Suppressor macrophage (primary cell): ENCODE measurements around the gene TIMP3.

Experiments
- DNase-seq, 4 experiments: peaks; one replicate each; pipeline ENCODE4 v3.0.0-alpha.2; 2020 to 2022

TIMP3 gene

DNA sequence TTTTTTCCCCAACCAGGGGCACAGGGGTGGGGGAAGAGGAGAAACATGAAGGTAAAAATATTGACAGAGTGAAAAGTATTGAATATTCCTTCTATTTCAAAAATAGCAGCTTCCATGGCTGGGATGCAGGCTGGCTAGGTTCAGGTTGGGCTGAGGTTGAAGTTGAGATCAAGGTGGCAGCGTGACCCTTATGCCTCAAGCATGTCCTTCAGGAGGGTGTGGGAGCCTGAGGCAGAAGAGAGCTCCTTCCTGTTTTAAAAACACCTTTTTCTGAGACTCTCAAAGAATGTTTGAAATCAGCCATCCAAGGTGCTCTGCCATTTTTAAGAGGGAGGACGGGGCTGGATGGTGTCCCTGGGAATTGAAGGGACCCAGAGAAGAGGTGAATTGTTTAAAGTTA is 29.5 kb downstream of the TIMP3 start:
- no peak for DNase-seq

DNA sequence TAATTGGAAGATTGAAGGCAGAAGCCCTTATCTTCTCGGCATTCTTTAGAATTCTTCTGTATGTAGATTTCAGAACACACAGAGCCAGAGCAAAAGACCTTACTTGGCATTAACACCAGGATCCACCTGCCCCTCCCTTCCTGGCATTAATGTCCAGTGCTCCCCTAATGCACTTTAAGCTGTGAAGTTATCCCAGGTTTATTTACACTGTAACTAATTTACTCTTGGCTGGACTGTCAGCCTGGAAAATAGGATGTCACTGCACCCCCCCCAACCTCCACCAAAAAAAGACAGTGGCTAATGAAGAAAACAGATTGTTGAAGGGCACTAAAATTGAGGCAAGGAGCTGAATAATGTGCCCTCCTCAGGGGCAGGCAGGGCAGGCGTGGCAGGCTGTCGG is 30.1 kb downstream of the TIMP3 start:
- no peak for DNase-seq

DNA sequence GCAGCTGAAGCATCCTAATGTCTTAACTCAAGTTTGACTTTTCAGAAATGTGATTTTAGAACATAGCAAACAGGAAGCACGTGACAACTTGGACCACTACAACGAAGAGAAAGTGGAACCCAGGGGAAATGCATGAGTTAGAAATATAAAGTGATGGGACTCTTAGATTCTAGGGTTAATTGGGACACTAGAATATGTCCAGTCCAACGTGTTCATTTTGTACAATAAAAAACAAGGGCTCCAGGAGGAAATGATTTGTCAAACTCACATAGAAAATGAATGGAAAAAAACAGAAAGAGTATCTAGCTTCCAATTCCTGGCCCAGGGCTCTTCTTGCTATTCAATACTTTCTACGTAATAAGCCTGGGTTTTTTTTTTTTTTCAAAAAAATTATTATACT is 30.7 kb downstream of the TIMP3 start:
- no peak for DNase-seq

DNA sequence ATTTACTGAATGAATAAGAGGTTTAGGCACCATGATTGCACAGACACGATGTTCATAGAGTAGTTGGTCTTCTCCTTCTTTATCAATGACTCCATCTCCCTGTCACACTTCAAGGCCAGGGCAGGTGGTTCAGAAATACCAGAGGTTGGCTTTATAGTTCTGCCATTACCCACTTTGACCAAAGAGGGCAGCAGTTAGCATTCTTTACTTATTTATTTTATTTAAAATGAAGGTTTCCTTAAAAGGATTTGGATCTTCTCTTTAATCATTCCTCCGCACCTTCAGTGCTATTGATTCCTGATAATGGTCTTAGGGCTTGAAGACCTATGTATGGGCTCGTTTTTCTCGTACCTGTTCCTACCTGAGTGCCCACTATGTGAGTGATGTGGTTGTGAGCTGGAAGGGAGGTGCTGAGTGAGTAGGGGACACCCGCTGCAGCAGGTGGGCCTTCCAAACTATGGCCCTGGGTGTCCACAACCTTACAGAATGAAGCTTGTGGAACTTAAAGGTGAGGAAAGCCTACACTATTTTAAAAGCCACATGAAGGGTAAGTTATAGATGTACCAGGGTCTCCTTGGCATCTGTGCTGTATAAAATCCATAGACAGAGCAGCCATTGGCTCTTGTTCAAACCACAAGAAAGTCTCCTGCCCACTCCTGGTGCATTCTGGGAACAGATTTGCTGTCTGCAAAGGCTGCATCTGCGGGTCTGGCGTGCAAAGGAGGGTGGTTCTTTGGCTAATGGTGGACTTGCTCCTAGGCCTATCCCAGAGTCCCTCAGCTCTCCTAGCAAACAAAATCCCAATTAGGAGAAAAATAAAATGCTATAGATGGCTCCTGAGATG is 35.0 kb downstream of the TIMP3 start:
- DNase-seq, result peak in 2 of 4 experiments; percentile 23 to 41

DNA sequence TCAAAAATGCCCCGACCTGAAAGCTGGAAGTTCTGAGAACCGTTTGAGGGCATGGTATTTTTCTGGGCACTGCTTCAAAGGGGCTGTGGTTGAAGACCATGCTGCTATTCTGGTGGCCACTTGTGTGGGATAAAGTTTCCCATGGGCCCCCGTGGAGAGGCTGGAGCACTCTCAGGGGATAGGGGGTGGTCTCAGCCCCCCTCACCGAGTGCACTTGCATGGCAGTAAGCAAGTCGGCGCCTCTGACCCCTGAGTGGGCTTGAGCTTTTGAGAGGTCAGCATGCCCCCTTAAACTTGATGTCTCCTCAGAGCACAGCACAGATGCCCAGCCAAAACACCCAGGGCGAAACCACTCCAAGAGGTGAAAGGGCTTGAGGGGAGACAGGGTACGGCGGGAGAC is 35.6 kb downstream of the TIMP3 start:
- no peak for DNase-seq

DNA sequence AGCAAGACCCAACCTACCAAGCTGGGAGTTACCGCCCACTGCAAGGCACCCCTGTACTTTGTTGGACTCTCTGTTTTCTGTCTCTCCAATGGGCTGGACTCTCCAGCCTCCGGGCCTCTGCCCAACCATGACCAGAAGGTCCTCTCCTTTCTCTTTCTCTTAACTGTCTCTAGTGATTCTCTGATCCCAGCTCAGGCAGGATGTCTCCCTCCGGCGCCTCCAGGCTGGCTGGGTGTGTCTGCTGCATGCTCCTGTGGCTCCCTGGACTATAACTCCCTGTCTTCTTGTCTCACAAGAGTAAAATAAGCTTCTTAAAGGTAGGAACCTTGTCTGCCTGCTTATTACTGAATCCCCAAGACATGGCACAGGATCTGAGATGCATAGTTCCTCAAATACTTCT is 36.3 kb downstream of the TIMP3 start:
- DNase-seq, result no peak

DNA sequence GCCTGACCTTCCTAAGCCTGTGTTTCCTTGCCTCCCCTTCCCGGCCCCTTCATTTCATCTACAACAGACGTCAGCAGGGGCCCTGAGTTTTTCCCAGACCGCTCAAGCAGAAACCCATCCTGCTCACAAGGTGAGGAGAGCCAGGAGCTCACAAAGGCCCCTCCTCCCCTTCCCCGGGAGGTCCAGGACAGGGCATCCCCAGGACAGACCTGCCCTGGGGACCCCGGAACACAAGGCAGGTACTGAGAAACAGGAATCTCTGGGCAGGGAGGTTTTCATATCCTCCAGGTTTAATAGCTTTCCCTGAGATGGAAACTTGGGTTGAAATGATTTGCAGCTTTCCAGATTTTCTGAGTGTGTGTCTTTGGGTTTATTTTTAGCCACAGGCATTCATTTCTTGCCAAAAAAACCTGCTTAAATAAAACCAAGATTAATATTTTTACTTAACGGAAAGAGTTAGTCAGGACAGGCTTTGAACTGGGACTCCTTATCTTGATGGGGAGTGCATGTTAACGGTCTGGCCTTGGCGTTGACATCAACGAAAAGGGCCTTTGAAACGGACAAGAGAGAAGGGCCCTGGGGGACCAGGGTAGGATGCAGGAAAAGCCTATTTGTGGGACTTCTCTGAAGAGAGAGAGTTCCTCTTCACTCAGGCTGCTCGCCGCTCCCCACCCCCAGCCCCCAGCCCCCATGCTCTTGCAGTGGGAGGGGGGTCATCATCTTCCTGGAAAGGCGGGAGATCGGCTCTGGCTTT is 38.5 kb downstream of the TIMP3 start:
- no peak for DNase-seq

DNA sequence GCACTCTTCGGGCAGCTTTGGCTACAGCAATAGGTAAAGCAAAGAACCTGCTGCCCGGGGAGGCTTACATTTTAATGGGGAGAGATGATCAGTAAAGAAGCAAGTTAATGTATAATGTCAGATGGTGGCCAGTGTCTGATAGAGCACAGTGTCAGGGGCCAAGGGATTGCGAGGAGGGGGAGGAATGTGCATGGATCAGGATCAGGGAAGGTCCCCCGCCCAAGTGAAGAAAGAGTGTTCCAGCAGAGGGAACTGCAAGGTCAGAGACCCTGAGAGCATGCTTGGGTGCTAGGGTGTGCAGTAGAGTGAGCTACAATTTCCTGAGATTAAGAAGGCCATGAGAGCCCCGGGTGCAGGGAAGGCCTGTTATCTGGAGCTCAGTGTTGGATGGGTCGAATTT is 39.7 kb downstream of the TIMP3 start:
- no peak for DNase-seq

DNA sequence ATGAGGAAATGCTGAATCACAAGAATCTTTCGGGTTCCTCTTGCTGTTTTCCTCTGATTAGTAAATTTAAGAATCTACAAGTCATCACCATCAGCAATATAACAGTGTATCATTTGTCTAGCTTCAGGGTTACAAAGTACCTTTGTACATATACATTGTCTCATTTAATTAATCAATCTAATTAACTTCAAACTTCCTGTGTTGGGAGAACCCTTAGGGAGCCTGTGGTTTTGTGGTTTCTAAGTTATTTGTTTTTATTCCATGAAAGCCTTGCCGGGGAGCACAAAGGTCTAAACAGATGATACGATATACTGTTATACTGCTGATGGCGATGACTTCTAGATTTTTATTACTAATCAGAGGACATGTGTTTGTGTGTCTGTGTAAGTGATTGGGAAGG is 41.0 kb downstream of the TIMP3 start:
- DNase-seq, result no peak

DNA sequence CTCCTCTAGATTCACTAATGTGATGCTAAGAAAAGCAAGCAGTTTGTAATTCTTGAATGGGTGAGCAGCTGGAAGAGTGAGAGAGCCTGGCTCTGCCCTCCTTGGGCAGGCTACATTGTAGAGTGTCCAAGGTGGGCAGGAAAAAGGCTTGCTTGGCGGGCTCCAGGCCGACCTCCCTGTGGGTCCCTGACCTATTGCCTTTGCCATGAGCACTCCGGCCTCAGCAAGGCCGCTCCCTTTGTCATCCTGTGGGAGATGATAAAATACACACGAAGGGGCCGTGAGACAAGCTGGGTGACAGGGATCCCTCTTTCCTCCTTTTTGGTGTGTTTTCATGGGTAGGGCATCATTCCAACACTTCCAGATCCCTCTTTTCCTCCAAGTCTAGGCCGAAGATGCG is 41.8 kb downstream of the TIMP3 start:
- DNase-seq, result no peak

DNA sequence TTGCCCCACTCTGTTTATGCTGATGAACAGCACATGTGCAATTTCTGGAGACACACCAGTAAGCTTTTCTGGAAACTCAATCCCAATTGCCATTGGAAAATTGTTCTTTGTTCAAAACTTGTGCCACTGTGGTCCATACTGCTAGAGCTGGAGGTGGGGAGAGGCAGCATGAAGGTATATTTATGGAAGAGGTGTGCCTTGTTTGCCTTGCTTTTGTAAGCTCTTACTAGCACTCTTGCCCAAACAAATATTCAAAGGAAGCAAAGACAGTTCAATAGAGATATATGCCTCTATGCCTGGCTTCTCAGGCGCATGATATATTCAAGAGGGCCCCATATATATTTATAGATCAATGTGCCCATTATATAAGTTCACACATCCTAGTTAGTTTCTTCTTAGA is 42.7 kb downstream of the TIMP3 start:
- no peak for DNase-seq

DNA sequence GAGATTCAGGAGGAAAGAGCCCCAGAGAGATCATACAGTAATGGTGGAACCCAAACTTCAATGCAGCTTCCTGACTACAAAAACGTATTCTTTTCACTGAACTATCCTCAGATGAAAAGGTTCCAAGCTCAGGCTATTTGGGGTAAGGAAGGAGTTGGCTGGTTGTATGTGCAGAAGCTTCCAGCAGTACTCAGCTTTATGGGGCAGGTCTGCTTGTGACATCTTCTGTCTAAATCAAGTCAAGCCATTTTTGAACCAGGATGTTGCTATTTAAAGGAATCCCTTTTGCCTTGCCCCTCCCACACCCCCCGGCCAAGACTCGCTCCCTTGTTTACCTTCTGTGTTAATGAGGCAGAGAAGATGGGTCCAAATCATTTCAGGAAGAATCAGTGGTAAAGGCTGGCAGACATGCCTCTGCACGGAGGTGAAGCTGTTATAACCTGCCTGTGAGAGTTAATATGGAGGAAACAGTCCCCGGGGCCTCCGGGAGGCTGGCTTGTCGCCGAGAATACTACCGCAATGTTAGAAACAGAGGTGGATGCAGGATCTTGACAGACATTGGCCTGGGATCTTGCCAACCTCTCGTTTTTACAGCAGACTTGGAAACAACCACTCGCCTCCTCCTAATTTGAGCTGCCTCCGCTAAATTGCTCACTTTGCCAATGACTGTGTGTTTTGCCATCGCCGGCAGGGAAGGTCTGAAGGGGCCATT is 45.4 kb downstream of the TIMP3 start:
- DNase-seq, result no peak

DNA sequence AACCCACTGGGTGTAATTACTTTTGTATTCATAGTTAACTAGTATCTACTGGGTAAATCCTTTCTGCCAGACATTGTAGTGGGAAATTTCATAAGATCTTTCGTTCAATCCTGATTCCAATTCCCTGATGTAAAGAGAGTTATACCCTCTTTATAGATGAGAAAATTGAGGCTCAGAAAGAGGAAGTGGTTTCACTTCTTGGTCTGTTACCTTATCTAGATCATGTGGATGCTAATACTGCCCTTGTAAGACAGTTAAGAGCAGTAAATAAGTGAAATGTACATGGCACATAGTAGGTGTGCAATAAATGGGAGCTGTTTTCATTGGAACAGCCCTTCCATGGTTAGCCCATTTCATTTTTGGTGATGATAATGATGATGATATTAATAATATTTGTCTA is 46.7 kb downstream of the TIMP3 start:
- DNase-seq, result no peak

DNA sequence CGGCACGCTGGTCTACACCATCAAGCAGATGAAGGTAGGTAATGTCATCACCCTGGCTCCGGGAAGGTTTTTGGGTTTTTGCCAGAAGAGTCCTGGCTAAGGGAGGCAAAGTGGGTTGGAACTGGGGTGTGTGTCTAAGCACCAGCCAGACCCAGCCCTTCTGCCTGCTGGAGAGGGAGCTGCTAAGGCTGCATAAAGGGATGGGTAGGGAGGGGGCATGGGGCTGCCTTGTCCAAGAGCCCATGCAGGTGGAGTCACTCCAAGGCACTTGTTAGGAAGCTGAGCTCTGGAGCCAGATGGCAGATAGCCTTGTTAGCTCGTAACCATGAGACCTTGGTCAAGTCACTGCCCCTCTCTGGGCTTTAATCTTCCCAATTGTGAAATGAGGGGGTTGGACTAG is 48.0 kb downstream of the TIMP3 start:
- DNase-seq, result no peak

DNA sequence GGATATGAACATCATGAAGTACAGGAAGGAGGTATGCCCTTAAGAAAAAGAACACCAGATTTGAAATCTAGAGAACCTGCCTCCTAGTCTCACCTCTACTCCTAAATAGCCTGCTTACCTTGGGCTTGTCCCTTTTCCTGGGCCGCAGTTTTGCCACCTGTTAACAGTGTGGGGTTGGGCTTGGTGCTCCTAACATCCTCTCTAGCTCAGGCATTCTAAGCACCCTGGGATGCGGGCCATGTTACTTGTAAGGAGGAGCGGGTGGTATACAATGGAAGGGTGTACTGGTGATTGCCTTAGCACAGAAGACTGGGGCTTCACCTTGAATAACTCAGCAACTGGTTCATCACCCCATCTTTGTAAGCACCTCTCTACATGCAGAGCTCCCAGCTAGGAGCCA is 48.7 kb downstream of the TIMP3 start:
- no peak for DNase-seq

DNA sequence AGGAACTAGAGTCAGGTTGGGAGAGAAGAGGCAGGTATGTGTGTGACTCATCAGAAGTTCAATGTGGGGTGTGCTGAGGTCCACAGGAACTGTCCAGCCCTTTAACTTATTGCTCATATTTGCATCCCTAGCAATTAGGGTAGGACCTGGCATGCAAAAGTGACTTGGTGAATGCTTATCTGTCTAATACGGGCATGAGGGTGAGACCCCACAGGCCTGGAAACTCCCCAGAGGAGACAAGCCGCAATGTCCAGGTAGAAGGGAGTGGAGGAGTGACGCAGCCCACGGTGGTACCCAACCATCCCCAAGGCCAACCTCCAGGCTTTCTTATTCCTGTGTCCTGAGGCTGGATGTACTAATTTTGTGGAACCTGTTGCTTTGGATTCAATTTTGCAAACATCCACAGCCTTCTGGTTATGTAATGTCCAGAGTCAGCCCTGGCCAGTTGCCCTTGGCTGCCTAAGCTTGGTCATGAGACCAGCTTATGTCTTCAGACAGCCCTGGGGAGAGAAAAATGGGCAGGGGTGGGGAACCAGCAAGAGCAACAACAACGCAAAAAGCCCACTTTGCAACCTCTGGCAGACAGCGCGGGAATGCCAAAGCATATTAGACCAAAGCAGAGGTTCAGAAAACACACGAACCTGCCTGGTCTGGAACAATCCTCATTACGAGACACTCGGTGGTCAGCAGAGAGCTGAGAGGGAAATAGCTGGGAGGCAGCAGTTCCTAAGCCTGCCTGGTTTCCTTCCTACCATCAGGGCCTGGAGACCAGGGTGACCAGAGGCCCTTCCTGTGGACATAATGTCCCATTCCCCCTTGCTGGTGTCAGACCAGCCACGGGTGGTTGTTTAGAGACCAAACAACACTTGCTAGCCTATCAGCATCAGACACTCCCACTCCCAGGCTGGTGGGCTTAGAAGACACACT is 49.3 kb downstream of the TIMP3 start:
- DNase-seq, result no peak

DNA sequence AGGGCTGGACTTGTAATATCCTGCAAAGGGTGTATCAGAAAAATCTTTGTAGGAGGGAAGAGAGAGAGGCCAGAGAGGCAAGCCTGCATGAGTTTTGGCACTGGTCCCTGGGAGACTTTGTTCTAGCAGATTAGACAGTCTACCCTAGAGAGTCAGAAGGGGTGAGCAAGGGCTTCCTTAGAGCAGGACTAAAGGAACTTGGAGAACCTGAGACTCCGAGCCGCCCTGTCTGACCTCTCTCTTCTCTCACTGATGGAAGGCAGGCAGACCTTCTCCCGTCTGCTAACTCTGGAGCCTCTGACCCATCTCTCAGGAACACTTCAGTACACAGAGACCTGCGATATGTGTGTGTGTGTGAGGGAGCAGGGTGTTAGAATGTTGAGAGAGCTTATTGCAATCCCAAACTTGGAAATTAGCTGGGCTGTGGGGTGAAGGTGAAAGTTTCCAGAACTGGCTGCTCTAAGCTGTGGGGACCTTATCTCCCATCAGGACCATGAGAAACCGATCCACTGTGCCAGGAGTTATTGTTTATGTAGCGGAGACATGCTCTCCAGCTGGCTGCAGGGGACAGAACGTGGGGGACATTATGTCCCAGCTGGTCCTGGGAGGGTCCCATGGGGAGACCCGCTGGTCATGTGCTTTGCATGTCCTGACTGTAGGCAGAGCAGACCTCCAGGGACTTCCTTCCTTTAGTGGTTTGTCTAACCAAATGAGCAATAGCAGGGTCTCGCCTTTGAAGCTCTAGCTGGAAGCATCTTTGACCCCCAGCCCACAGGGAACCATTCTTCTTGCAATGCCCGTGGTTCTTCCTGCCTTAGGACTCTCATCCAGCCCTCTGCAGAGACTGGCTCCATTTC is 51.1 kb downstream of the TIMP3 start:
- DNase-seq, result no peak

DNA sequence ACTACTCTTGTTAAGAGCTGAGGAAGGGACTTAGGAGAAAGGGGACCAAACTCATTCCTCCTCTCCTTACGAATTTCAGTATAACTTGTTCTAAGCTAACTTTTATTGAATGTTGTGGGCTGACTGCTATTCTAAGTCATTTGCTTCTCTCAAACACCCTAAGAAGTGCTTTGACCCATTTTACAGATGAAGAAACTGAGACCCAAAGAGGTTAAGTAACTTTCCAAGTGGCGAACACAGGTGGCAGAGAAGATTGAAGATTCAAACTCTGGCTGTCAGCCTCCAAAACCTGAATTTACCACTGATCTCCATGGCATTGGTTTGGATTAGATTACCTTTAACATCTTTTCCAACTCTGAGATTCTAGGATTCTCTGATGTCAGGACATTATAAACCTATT is 52.2 kb downstream of the TIMP3 start:
- no peak for DNase-seq

DNA sequence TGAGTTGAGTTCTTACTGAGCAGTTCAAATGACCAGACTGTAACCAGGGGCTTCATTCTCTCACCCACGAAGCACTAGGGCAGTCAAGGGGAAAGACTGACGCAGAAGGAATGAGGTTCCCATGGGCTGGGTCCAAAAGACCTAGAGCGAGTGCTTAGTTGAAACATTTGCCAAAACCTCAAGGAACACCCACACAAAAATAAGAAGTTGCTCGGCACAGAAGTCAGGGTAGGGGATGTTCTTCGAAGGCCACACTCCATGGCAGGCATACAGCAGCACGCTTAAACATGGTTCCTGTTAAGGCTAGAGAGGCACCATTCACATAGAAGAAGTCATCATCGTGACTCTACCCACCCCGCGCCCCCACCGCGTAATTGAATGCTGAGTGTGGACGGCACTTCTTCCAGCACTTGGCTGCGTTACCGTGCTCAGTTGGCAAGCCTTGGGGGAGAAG is 52.9 kb downstream of the TIMP3 start:
- peak in 1 of 4 experiments; percentile 0 for DNase-seq

DNA sequence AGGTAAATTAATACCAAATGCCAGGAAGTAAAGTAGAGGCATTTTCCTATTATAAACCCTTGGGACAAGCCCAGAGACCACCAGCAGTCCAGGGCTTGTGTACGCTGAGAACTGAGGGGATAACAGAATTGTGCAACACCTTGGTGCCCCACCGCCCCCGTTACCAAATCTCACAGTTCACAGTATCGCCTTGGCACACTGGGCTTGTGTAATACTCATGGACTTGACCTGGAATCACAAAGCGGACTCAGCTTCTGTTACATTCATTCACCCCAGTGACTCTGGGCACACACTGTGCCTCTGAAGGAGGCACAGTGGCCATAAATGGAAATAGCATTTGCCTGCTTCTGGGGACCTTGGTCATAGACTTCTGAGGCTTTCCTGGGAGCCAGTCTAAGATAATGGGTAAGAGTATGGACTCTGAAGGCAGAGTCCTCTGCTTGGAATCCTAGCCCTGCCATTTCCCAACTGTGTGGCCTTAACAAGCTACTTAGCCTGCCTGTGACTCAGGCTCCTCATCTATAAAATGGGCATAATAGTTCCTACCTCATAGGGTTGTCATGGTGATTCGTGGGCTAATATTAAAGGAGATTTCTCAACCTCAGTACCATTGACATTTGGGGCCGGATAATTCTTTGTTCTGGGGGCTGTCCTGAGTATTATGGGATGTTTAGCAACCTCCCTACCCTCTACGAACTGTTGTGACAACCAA is 53.7 kb downstream of the TIMP3 start:
- DNase-seq, result peak in 1 of 4 experiments; percentile 1
